ENCODE data around the gene EIF2S1. TPM values are rescaled to one million over a fixed set of nuclear protein-coding genes. Genes with fewer than 3 reads are reported as not detected.
"Not testable (repeated sequence)": the region's sequence is repeated elsewhere in the genome, so short reads cannot be mapped to it uniquely, and the experiment has no call there.

Gene EIF2S1
- polyA plus RNA-seq, 10 donors = 78.2 to 100 (median 90.7) TPM

GRCh38 chr14:67410313-67410712 is 50.2 kb downstream of the EIF2S1 start:
- DNase-seq = no peak

GRCh38 chr14:67411370-67411769 is 51.2 kb downstream of the EIF2S1 start:
- DNase-seq = no peak

GRCh38 chr14:67411820-67412421 is 51.8 kb downstream of the EIF2S1 start, which contains the start of gene PLEK2:
Gene PLEK2 (minus strand): TSS chr14:67412165. CDS start chr14:67412059, 106 bp downstream.
- peak in 2 of 3 donors; percentile 10 to 41 for DNase-seq

GRCh38 chr14:67413806-67414769 is 54.0 kb downstream of the EIF2S1 start:
- peak in 1 of 3 donors; percentile 73 for DNase-seq

- not testable (repeated sequence) for DNase-seq
These were observed 55.5 kb downstream of the EIF2S1 start for GRCh38 chr14:67415610-67416009.

GRCh38 chr14:67416085-67416484 is 56.0 kb downstream of the EIF2S1 start:
- DNase-seq = no peak

GRCh38 chr14:67416810-67417209 is 56.7 kb downstream of the EIF2S1 start:
- DNase-seq = no peak

GRCh38 chr14:67417633-67418032 is 57.5 kb downstream of the EIF2S1 start:
- DNase-seq = no peak

GRCh38 chr14:67418401-67419191 is 58.5 kb downstream of the EIF2S1 start:
- DNase-seq = no peak

- no peak for DNase-seq
These were observed 60.1 kb downstream of the EIF2S1 start for GRCh38 chr14:67420102-67420739.

- DNase-seq = no peak
These were observed 61.5 kb downstream of the EIF2S1 start for GRCh38 chr14:67421356-67422224.

GRCh38 chr14:67423424-67423823 is 63.3 kb downstream of the EIF2S1 start:
- DNase-seq = no peak

- DNase-seq = no peak
These were observed 64.4 kb downstream of the EIF2S1 start for GRCh38 chr14:67424539-67424938.

GRCh38 chr14:67425608-67426007 is 65.5 kb downstream of the EIF2S1 start:
- DNase-seq = no peak

GRCh38 chr14:67426161-67426560 is 66.0 kb downstream of the EIF2S1 start:
- no peak for DNase-seq

- DNase-seq = peak; percentile 62 to 83 (median 74)
These were observed 67.0 kb downstream of the EIF2S1 start for GRCh38 chr14:67426983-67427606.

GRCh38 chr14:67428501-67429031 is 68.4 kb downstream of the EIF2S1 start:
- DNase-seq = no peak

GRCh38 chr14:67429510-67430205 is 69.5 kb downstream of the EIF2S1 start:
- no peak for DNase-seq

GRCh38 chr14:67432050-67432564 is 72.0 kb downstream of the EIF2S1 start:
- no peak for DNase-seq

Measured in muscle of back (tissue), 11 donors.